HCT116 (cell line): ENCODE results near the gene IL12B. TPM values are rescaled to one million over a fixed set of nuclear protein-coding genes. Genes with fewer than 3 reads are reported as not detected.

Source experiments
- ATAC-seq: fragments of 200-7000 bp; cut with Tn5 transposase; 2 replicates; pipeline ENCODE4 v1.9.1; 2020; ENCODE audit warnings: mild to moderate bottlenecking, moderate library complexity
- Bru-seq: library from RNA; stranded (reverse); fragments of 400-500 nt; gene quantifications from one replicate; lab custom pipeline; 2021; lab: Mats Ljungman, UMichigan
- BruChase-seq, 2 experiments: library from RNA; stranded (reverse); fragments of 400-500 nt; gene quantifications; one replicate each; lab custom pipeline; 2021; lab: Mats Ljungman, UMichigan
- BruUV-seq: library from RNA; stranded (reverse); fragments of 400-500 nt; replicated peaks from 2 replicates; lab custom pipeline; 2021; lab: Mats Ljungman, UMichigan
- CTCF ChIA-PET: fragments of 300-600 bp; sonication (Branson Sonifier 250); formaldehyde crosslinking; loops from one replicate; lab custom pipeline; 2021; ENCODE audit warnings: antibody characterized with exemption; lab: Charles Lee
- POLR2A ChIA-PET: fragments of 300-600, 350-600 bp; sonication (Branson Sonifier 250); formaldehyde crosslinking; loops from one replicate; lab custom pipeline; 2021; ENCODE audit warnings: antibody characterized with exemption; lab: Charles Lee
- RAD21 ChIA-PET, 2 experiments: fragments of 300-600 bp; sonication (Branson Sonifier 250); formaldehyde crosslinking; loops; one replicate each; lab custom pipeline; 2023; ENCODE audit warnings: low total read pairs in 2 of 2; ENCODE audit not compliant: uncharacterized antibody in 2 of 2, unreplicated experiment in 2 of 2, low non-redundant PET in 1 of 2; lab: Charles Lee
- DNase-seq: peaks from one replicate; pipeline ENCODE4 v3.0.0-alpha.2; 2010; ENCODE audit warnings: low read depth, low spot score
- H2AFZ ChIP-seq: fragments of 200-600 bp; shearing (Covaris generic), sonication (generic); 2 replicates; pipeline ENCODE4 v1.6.1; 2017; ENCODE audit warnings: low read depth, mixed run types, mixed read lengths, antibody characterized with exemption, low read length; ENCODE audit not compliant: poor library complexity, severe bottlenecking
- H3K27ac ChIP-seq: 2 replicates; pipeline ENCODE4 v1.5.1; 2012; ENCODE audit warnings: low read depth, low read length
- H3K27me3 ChIP-seq: fragments of 200-600 bp; sonication (generic); 2 replicates; pipeline ENCODE4 v1.6.1; 2016; ENCODE audit warnings: mixed run types, low read length, mixed read lengths; ENCODE audit not compliant: insufficient read depth
- H3K36me3 ChIP-seq, 2 experiments: fragments of 200-500 bp in 1 of 2; fragments of 200-600 bp in 1 of 2; sonication (Bioruptor generic) in 1 of 2; sonication (generic) in 1 of 2; 2 replicates each; pipeline versions ENCODE4 v1.5.1 to v1.6.1; 2014 to 2016; ENCODE audit warnings: low read length in 2 of 2, inconsistent platforms in 1 of 2, mixed read lengths in 1 of 2, mixed run types in 1 of 2; ENCODE audit not compliant: insufficient read depth in 2 of 2, control insufficient read depth in 1 of 2
- H3K4me1 ChIP-seq, 2 experiments: fragments of 200-600 bp in 1 of 2; sonication (generic) in 1 of 2; 2 replicates each; pipeline versions ENCODE4 v1.5.1 to v1.6.1; 2012 to 2017; ENCODE audit warnings: low read length in 2 of 2, inconsistent platforms in 1 of 2, mild to moderate bottlenecking in 1 of 2, mixed read lengths in 1 of 2, mixed run types in 1 of 2, moderate library complexity in 1 of 2; ENCODE audit not compliant: insufficient read depth in 2 of 2, control insufficient read depth in 1 of 2
- H3K4me2 ChIP-seq: fragments of 200-600 bp; sonication (generic); 2 replicates; pipeline ENCODE4 v1.6.1; 2017; ENCODE audit warnings: mixed run types, low read length, mixed read lengths
- H3K4me3 ChIP-seq, 2 experiments: fragments of 200-600 bp in 1 of 2; sonication (generic) in 1 of 2; replicated peaks in 1 of 2; 2 replicates each; pipeline ENCODE4 v1.5.1; 2011 to 2016; ENCODE audit warnings: low read length in 2 of 2, control low read depth in 1 of 2, low read depth in 1 of 2, mild to moderate bottlenecking in 1 of 2, mixed read lengths in 1 of 2, mixed run types in 1 of 2
- H3K79me2 ChIP-seq: fragments of 200-600 bp; sonication (generic); 2 replicates; pipeline ENCODE4 v1.6.1; 2017; ENCODE audit warnings: mild to moderate bottlenecking, mixed run types, low read length, moderate library complexity, mixed read lengths; ENCODE audit not compliant: insufficient read depth
- H3K9ac ChIP-seq: fragments of 200-600 bp; sonication (generic); 2 replicates; pipeline ENCODE4 v1.6.1; 2016; ENCODE audit warnings: low read length, mixed read lengths
- H3K9me2 ChIP-seq: fragments of 200-600 bp; sonication (generic), shearing (Covaris generic); 2 replicates; pipeline ENCODE4 v1.6.1; 2017; ENCODE audit warnings: mixed run types, mild to moderate bottlenecking, moderate library complexity; ENCODE audit not compliant: insufficient read depth
- H3K9me3 ChIP-seq, 2 experiments: fragments of 200-500 bp in 1 of 2; fragments of 200-600 bp in 1 of 2; sonication (Bioruptor generic) in 1 of 2; sonication (generic) in 1 of 2; 2 replicates each; pipeline ENCODE4 v1.6.1; 2014 to 2017; ENCODE audit warnings: low read length in 2 of 2, mixed read lengths in 2 of 2, inconsistent platforms in 1 of 2, low read depth in 1 of 2, mild to moderate bottlenecking in 1 of 2, mixed run types in 1 of 2, moderate library complexity in 1 of 2; ENCODE audit not compliant: control insufficient read depth in 1 of 2, insufficient read depth in 1 of 2
- H4K20me1 ChIP-seq: fragments of 200-600 bp; sonication (generic), shearing (Covaris generic); 2 replicates; pipeline ENCODE4 v1.6.1; 2017; ENCODE audit warnings: mixed run types, mild to moderate bottlenecking, moderate library complexity; ENCODE audit not compliant: insufficient read depth
- CBX3 ChIP-seq: IDR thresholded peaks from 2 replicates; pipeline ENCODE4 v1.6.1; 2012; ENCODE audit warnings: low read depth
- EGR1 ChIP-seq: IDR thresholded peaks from 2 replicates; pipeline ENCODE4 v1.6.1; 2012; ENCODE audit warnings: low read depth
- ELF1 ChIP-seq: IDR thresholded peaks from 2 replicates; pipeline ENCODE4 v1.6.1; 2012; ENCODE audit warnings: low read depth, borderline replicate concordance
- EZH2 ChIP-seq: fragments of 200-600 bp; sonication (generic); IDR thresholded peaks from 2 replicates; pipeline ENCODE4 v1.6.1; 2017; ENCODE audit warnings: antibody characterized with exemption, mixed run types
- EZH2phosphoT487 ChIP-seq: fragments of 200-600 bp; IDR thresholded peaks from 2 replicates; pipeline ENCODE4 v1.6.1; 2018; ENCODE audit warnings: antibody characterized with exemption, borderline replicate concordance
- JUND ChIP-seq: IDR thresholded peaks from 2 replicates; pipeline ENCODE4 v1.6.1; 2012
- POLR2A ChIP-seq: IDR thresholded peaks from 2 replicates; pipeline ENCODE4 v1.7.0; 2011; ENCODE audit warnings: borderline replicate concordance; ENCODE audit not compliant: insufficient read depth, insufficient read length; ENCODE audit errors: extremely low read depth
- POLR2AphosphoS5 ChIP-seq: IDR thresholded peaks from 2 replicates; pipeline ENCODE4 v1.6.1; 2011; ENCODE audit warnings: mild to moderate bottlenecking, low read depth, low read length, moderate library complexity
- REST ChIP-seq: IDR thresholded peaks from 2 replicates; pipeline ENCODE4 v1.6.1; 2012; ENCODE audit warnings: low read depth
- SIN3A ChIP-seq: IDR thresholded peaks from 2 replicates; pipeline ENCODE4 v1.6.1; 2012; ENCODE audit warnings: low read depth
- YY1 ChIP-seq: IDR thresholded peaks from 2 replicates; pipeline ENCODE4 v1.6.1; 2011; ENCODE audit warnings: low read length, low read depth, moderate library complexity, mild to moderate bottlenecking; ENCODE audit not compliant: insufficient replicate concordance; ENCODE audit errors: extremely low read depth
- ZFX ChIP-seq: fragments of 450-650 bp; IDR thresholded peaks from 2 replicates; pipeline ENCODE4 v1.6.1; 2017
- ZNF274 ChIP-seq: fragments of 200-500 bp; sonication (Bioruptor generic); IDR thresholded peaks from 2 replicates; pipeline ENCODE4 v1.6.1; 2014; ENCODE audit warnings: mild to moderate bottlenecking, low read depth, low read length, inconsistent platforms
- intact Hi-C: fragments of 100-400 bp; cut with micrococcal nuclease; formaldehyde crosslinking; loops from 2 replicates; pipeline ENCODE4 v1.10.0; 2022
- long read RNA-seq: library from polyadenylated mRNA; unstranded; transcript quantifications from one replicate; pipeline ENCODE4 v2.0.0, GENCODE V29; 2021; ENCODE audit not compliant: unreplicated experiment
- polyA plus RNA-seq: library from polyadenylated mRNA; unstranded; fragments of >200 nt; gene quantifications from 2 replicates; pipeline ENCODE4 v1.2.1, GENCODE V29; 2012; ENCODE audit warnings: missing spikeins
- total RNA-seq: library from RNA; stranded (reverse); gene quantifications from one replicate; pipeline ENCODE4 v1.2.1, GENCODE V29; 2021; ENCODE audit not compliant: unreplicated experiment
- TF ChIP-seq, protein P1 (sequence below): IDR thresholded peaks from 2 replicates; pipeline ENCODE4 v1.6.1; 2011; ENCODE audit warnings: mild to moderate bottlenecking, low read length, moderate library complexity; ENCODE audit not compliant: insufficient replicate concordance; ENCODE audit errors: extremely low read depth

IL12B gene
- total RNA-seq (not detected), Bru-seq, nascent RNA (percentile 13 among the genes with signal in this experiment), BruChase-seq, experiment 1, labeled RNA remaining after a 6-hour chase (percentile 12 among the genes with signal in this experiment), BruChase-seq, experiment 2, labeled RNA remaining after a 2-hour chase (percentile 8 among the genes with signal in this experiment)
- 0.04 TPM in 1 of 2 replicates, not detected in the other for polyA plus RNA-seq
- long read RNA-seq: 0 reads

DNA sequence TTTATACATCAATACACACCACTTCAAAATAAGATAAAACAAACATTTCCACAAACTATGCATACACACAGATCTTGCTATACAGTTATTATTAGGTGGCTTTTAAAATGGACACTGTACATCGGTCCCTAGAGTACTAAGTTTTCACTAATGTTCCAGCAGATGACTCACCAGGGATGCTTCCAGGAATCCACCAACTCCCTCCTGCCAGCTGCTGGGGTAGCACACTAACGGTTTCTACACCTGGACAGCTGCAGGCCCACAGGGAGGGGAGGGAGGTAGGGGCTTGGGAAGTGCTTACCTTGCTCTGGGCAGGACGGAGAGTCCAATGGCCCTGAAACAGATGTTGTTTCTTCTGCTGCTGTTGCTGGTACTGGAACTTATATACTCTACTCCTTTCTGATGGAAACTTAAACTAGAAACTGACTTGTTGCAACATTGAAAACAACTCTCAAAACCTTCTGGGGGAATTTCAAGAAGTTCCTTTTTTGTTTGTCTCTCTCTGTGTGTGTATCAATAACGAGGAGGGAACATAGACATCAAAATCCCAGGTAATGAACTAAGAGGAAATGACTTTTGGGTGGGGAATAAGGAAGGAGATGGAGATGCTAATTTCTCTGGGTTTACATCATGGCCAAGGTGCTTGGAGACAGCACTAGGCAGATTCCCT, at the start of gene IL12B:
TSS of gene IL12B (minus strand) at position 357 of the 670 bp plus-strand sequence. CDS start 3,705 bp downstream, outside the sequence.
- CTCF ChIA-PET: interaction anchor here (0.6 kb wide), 1 partner anchor 746 kb away, joined by 3 read pairs; no protein-coding TSS in a partner anchor
- BruUV-seq: no TSS peak

More for the DNA sequence above, at the start of gene IL12B:
- Histone ChIP-seq H3K27ac (no peak within 1 kb of the TSS; the same call in 1 of the 2 replicates), H2AFZ (peak within 1 kb of the TSS; percentile 93), H3K4me3 (peak within 1 kb of the TSS; percentile 57 to 70), H3K27me3 (no peaks in the 10 kb centered on the region), H3K9me2 (no peaks in the 10 kb centered on the region), H3K36me3 (no peaks in the 10 kb centered on the region), H3K4me1 (peaks cover 0 to 13% of the 10 kb centered on the region in 2 experiments; a peak in 2 of 4 replicates), H3K79me2 (no peaks in the 10 kb centered on the region), H4K20me1 (no peaks in the 10 kb centered on the region)
- RAD21 ChIA-PET: no interaction called here
- intact Hi-C loops: loop anchor here (2.0 to 5.0 kb wide), 3 partner anchors 112 to 657 kb away; partner anchors contain the start of gene ADRA1B
- no peak for DNase-seq
- POLR2A ChIA-PET: no interaction called here
- no peak for ATAC-seq
- TF ChIP-seq EZH2: no peak
- TF ChIP-seq, protein P1, sequence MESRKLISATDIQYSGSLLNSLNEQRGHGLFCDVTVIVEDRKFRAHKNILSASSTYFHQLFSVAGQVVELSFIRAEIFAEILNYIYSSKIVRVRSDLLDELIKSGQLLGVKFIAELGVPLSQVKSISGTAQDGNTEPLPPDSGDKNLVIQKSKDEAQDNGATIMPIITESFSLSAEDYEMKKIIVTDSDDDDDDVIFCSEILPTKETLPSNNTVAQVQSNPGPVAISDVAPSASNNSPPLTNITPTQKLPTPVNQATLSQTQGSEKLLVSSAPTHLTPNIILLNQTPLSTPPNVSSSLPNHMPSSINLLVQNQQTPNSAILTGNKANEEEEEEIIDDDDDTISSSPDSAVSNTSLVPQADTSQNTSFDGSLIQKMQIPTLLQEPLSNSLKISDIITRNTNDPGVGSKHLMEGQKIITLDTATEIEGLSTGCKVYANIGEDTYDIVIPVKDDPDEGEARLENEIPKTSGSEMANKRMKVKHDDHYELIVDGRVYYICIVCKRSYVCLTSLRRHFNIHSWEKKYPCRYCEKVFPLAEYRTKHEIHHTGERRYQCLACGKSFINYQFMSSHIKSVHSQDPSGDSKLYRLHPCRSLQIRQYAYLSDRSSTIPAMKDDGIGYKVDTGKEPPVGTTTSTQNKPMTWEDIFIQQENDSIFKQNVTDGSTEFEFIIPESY: no peak
- TF ChIP-seq JUND: no peak
- TF ChIP-seq REST: no peak
- no peak for TF ChIP-seq POLR2A
- TF ChIP-seq ZFX: no peak
- TF ChIP-seq SIN3A: no peak
- TF ChIP-seq EZH2phosphoT487: no peak
- no peak for TF ChIP-seq ZNF274
- TF ChIP-seq EGR1: no peak
- no peak for TF ChIP-seq CBX3
- no peak for TF ChIP-seq YY1
- no peak for TF ChIP-seq POLR2AphosphoS5
- TF ChIP-seq ELF1: no peak
- TF ChIP-seq, all 23 proteins: peak for 0
- Histone ChIP-seq H3K4me2 (peak within 1 kb of the TSS; percentile 92), H3K9ac (peak within 1 kb of the TSS; percentile 77), H3K9me3 (no peaks in the 10 kb centered on the region)
